Activated CD8-positive, alpha-beta T cell treated with anti-CD3 and anti-CD28 coated beads, Interleukin-2, amount 10 ng/mL, durations not matched to agents 7 days and 5 days (primary cell): ENCODE data around the gene PDIA5. TPM values are rescaled to one million over a fixed set of nuclear protein-coding genes. Genes with fewer than 3 reads are reported as not detected.

Experiments used
- microRNA-seq: library from miRNA; unstranded; fragments of <30 nt; microRNA quantifications from one replicate; pipeline ENCODE4 v1.2.0, GENCODE V29; 2022
- total RNA-seq, 2 experiments: library from RNA; stranded (reverse); gene quantifications; one replicate each; pipeline ENCODE4 v1.2.3, GENCODE V29; 2021

PDIA5 gene
- total RNA-seq, 2 experiments from 2014 or later = 8.8 to 11.4 TPM

Small RNAs within 50 kb of the gene (microRNA-seq; reads per million reads assigned to microRNA genes)
- gene MIR7110 = not detected

Other genes starting within 250 kb of the PDIA5 start
- not detected for gene SEMA5B, start 39.3 kb upstream of the PDIA5 start, total RNA-seq
- gene SEC22A, start 134.9 kb downstream of the PDIA5 start, total RNA-seq = 10 to 100 TPM; 12.5 to 15.1 TPM